ENCODE data around the gene ITGAD. TPM values are rescaled to one million over a fixed set of nuclear protein-coding genes. Genes with fewer than 3 reads are reported as not detected.

ITGAD gene
- total RNA-seq, 1 experiment from 2014 or later: not detected

DNA sequence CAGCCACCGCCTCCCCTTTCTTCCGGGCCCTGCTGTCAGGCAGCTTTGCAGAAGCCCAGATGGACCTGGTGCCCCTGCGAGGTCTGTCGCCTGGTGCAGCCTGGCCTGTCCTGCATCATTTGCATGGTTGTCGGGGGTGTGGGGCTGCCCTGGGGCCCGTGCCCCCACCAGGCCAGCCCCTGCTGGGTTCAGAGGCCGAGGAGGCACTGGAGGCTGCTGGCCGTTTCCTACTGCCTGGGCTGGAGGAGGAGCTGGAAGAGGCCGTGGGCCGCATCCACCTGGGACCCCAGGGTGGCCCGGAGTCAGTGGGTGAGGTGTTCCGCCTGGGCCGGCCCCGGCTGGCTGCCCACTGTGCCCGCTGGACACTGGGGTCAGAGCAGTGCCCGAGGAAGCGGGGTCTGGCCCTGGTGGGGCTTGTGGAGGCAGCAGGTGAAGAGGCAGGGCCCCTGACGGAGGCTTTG is 73.3 kb downstream of the ITGAD start (continued):
- TF ChIP-seq, protein P1, sequence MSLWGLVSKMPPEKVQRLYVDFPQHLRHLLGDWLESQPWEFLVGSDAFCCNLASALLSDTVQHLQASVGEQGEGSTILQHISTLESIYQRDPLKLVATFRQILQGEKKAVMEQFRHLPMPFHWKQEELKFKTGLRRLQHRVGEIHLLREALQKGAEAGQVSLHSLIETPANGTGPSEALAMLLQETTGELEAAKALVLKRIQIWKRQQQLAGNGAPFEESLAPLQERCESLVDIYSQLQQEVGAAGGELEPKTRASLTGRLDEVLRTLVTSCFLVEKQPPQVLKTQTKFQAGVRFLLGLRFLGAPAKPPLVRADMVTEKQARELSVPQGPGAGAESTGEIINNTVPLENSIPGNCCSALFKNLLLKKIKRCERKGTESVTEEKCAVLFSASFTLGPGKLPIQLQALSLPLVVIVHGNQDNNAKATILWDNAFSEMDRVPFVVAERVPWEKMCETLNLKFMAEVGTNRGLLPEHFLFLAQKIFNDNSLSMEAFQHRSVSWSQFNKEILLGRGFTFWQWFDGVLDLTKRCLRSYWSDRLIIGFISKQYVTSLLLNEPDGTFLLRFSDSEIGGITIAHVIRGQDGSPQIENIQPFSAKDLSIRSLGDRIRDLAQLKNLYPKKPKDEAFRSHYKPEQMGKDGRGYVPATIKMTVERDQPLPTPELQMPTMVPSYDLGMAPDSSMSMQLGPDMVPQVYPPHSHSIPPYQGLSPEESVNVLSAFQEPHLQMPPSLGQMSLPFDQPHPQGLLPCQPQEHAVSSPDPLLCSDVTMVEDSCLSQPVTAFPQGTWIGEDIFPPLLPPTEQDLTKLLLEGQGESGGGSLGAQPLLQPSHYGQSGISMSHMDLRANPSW (CRISPR knock-in tag; conservative IDR thresholded peaks at IDR 0.05; ENCODE audit: low read depth): no peak
- TF ChIP-seq ZNF121 (CRISPR knock-in tag; IDR thresholded peaks at IDR 0.05): no peak

DNA sequence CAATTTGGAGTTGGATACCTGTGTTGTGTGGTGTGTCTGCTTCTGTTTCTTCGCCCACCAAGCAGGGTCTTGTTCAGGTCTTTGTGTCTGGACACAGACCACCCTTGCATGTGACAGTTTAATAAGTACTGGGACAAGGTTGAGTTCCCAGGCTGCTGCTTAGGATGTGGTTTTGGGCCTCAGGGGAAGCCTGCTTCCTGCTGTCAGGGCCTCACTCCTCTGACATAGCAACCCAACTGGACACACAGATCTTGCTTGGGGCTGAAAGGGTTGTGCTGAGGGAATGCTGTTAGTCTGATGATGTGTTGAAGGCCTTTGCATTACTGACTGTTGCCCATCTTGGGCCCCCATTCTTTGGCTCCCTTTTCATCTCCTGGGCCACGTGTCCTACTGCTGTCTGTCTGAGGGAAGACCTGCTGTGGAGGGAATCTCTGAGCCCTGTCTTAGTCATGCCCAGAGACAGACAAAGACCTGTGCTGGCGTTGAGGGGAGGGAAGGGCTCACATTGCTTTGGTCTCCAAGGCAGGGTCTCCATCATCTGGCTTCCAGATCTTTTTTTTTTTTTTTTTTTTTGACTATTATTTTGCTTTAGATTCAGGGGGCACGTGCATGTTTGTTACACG is 74.1 kb downstream of the ITGAD start:
- DNase-seq (ENCODE audit: low spot score): no peak
- ATAC-seq: no peak
- H3K27me3 Mint-ChIP-seq (ENCODE audit: low read depth): peaks cover 17% of the 10 kb centered on the region

More for the DNA sequence above, 74.1 kb downstream of the ITGAD start:
- Mint-ChIP-seq H3K4me1 (peaks cover 7% of the 10 kb centered on the region), H3K9me3 (no peaks in the 10 kb centered on the region), H3K27ac (no peak overlapping the region), H3K4me3 (no peak overlapping the region), H3K36me3 (peaks cover 15% of the 10 kb centered on the region; the same call in 1 of the 2 replicates)
- POLR2A ChIA-PET: no interaction called here
- TF ChIP-seq, protein P2, sequence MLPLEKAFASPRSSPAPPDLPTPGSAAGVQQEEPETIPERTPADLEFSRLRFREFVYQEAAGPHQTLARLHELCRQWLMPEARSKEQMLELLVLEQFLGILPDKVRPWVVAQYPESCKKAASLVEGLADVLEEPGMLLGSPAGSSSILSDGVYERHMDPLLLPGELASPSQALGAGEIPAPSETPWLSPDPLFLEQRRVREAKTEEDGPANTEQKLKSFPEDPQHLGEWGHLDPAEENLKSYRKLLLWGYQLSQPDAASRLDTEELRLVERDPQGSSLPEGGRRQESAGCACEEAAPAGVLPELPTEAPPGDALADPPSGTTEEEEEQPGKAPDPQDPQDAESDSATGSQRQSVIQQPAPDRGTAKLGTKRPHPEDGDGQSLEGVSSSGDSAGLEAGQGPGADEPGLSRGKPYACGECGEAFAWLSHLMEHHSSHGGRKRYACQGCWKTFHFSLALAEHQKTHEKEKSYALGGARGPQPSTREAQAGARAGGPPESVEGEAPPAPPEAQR (CRISPR knock-in tag; IDR thresholded peaks at IDR 0.05): no peak
- TF ChIP-seq, protein P3, sequence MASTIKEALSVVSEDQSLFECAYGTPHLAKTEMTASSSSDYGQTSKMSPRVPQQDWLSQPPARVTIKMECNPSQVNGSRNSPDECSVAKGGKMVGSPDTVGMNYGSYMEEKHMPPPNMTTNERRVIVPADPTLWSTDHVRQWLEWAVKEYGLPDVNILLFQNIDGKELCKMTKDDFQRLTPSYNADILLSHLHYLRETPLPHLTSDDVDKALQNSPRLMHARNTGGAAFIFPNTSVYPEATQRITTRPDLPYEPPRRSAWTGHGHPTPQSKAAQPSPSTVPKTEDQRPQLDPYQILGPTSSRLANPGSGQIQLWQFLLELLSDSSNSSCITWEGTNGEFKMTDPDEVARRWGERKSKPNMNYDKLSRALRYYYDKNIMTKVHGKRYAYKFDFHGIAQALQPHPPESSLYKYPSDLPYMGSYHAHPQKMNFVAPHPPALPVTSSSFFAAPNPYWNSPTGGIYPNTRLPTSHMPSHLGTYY (CRISPR knock-in tag; IDR thresholded peaks at IDR 0.05): no peak
- TF ChIP-seq, protein P4, sequence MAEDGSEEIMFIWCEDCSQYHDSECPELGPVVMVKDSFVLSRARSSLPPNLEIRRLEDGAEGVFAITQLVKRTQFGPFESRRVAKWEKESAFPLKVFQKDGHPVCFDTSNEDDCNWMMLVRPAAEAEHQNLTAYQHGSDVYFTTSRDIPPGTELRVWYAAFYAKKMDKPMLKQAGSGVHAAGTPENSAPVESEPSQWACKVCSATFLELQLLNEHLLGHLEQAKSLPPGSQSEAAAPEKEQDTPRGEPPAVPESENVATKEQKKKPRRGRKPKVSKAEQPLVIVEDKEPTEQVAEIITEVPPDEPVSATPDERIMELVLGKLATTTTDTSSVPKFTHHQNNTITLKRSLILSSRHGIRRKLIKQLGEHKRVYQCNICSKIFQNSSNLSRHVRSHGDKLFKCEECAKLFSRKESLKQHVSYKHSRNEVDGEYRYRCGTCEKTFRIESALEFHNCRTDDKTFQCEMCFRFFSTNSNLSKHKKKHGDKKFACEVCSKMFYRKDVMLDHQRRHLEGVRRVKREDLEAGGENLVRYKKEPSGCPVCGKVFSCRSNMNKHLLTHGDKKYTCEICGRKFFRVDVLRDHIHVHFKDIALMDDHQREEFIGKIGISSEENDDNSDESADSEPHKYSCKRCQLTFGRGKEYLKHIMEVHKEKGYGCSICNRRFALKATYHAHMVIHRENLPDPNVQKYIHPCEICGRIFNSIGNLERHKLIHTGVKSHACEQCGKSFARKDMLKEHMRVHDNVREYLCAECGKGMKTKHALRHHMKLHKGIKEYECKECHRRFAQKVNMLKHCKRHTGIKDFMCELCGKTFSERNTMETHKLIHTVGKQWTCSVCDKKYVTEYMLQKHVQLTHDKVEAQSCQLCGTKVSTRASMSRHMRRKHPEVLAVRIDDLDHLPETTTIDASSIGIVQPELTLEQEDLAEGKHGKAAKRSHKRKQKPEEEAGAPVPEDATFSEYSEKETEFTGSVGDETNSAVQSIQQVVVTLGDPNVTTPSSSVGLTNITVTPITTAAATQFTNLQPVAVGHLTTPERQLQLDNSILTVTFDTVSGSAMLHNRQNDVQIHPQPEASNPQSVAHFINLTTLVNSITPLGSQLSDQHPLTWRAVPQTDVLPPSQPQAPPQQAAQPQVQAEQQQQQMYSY (CRISPR knock-in tag; IDR thresholded peaks at IDR 0.05): no peak
- TF ChIP-seq, protein P5, sequence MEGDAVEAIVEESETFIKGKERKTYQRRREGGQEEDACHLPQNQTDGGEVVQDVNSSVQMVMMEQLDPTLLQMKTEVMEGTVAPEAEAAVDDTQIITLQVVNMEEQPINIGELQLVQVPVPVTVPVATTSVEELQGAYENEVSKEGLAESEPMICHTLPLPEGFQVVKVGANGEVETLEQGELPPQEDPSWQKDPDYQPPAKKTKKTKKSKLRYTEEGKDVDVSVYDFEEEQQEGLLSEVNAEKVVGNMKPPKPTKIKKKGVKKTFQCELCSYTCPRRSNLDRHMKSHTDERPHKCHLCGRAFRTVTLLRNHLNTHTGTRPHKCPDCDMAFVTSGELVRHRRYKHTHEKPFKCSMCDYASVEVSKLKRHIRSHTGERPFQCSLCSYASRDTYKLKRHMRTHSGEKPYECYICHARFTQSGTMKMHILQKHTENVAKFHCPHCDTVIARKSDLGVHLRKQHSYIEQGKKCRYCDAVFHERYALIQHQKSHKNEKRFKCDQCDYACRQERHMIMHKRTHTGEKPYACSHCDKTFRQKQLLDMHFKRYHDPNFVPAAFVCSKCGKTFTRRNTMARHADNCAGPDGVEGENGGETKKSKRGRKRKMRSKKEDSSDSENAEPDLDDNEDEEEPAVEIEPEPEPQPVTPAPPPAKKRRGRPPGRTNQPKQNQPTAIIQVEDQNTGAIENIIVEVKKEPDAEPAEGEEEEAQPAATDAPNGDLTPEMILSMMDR (IDR thresholded peaks at IDR 0.05): no peak
- TF ChIP-seq SOX15 (CRISPR knock-in tag; IDR thresholded peaks at IDR 0.05): no peak
- TF ChIP-seq, protein P6, sequence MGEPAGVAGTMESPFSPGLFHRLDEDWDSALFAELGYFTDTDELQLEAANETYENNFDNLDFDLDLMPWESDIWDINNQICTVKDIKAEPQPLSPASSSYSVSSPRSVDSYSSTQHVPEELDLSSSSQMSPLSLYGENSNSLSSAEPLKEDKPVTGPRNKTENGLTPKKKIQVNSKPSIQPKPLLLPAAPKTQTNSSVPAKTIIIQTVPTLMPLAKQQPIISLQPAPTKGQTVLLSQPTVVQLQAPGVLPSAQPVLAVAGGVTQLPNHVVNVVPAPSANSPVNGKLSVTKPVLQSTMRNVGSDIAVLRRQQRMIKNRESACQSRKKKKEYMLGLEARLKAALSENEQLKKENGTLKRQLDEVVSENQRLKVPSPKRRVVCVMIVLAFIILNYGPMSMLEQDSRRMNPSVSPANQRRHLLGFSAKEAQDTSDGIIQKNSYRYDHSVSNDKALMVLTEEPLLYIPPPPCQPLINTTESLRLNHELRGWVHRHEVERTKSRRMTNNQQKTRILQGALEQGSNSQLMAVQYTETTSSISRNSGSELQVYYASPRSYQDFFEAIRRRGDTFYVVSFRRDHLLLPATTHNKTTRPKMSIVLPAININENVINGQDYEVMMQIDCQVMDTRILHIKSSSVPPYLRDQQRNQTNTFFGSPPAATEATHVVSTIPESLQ (CRISPR knock-in tag; IDR thresholded peaks at IDR 0.05): no peak
- CTCF ChIA-PET: no interaction called here
